GM18858 (cell line): ENCODE measurements around the gene EPOP.
A peak's percentile ranks its signal among the peaks of the same experiment; 100 is the strongest.

Experiments used
- ATAC-seq: cut with Tn5 transposase; IDR thresholded peaks from one replicate; pipeline ENCODE4 v1.9.1; 2021; ENCODE audit not compliant: unreplicated experiment

The EPOP gene

DNA sequence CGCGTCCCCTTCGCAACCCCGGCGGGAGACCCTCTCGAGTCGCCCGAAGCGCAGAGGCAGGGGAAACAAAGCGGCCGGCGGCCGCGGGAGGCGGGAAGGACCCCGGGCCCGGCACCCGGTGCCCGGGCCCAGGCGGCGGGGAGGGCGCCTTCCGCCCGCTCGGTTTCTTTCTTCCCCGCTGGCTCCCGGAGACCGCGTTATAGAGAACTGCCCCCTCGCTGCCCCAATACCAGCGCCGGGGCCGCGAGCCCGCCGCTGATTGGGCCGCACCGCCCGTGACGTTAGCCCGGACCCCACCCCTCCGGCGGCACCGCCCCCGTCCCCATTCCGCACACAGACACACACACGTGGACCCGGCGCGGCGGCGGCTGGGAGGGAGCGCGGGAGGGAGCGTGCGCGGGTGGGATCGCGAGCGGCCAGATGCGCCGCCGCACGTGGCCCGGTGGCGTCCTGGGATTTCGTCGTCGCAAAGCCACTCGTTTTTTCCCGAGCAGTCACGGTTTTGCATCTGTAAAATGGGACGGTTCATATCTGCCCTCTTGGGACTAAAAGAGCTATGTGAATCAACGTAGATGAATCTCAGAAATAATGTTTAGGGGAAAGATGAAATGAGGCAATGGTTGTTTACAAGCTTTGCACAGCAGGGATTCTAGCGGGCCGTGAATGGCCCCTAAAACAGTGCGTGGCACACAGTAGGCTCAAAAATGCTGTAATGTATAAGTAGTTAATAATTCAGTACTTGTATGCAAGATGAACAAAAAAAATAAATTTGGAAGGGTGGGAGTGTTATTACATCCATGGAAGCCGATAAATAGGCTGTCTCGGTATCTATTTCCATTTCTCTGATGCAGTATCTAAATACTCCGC, at the start of gene EPOP:
TSS of gene EPOP (minus strand) at position 209 of the 867 bp plus-strand sequence. CDS start 462 bp downstream, outside the sequence.
- peak; percentile 36 for ATAC-seq

DNA sequence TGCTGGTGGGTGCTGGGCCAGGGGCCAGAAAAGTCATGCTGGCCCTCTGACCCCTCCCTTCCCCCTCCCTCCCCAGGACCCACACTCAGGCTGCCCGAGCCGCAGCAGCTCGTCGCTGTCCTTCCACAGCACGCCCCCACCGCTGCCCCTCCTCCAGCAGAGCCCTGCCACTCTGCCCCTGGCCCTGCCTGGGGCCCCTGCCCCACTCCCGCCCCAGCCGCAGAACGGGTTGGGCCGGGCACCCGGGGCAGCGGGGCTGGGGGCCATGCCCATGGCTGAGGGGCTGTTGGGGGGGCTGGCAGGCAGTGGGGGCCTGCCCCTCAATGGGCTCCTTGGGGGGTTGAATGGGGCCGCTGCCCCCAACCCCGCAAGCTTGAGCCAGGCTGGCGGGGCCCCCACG, 47.0 kb upstream of the EPOP start:
- no peak for ATAC-seq

DNA sequence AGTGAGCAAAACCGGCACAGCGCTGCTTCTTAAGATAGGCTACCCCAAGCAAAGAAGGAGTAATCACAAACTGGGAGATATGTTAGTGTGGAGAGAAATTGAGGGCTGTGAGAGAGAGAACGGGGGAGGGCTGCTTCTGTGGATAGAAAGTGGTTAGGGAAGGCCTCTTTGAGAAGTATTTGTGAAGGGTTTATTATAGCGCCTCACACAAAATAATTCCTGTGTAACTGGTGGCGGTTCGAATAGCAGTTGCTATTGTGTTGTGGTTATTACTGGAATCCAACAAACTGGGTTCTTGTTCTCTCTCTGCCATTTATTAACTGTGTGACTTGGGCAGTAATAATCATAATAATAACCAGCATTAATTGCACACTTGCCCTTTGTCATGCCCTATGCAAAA, 46.2 kb upstream of the EPOP start:
- ATAC-seq, result no peak

DNA sequence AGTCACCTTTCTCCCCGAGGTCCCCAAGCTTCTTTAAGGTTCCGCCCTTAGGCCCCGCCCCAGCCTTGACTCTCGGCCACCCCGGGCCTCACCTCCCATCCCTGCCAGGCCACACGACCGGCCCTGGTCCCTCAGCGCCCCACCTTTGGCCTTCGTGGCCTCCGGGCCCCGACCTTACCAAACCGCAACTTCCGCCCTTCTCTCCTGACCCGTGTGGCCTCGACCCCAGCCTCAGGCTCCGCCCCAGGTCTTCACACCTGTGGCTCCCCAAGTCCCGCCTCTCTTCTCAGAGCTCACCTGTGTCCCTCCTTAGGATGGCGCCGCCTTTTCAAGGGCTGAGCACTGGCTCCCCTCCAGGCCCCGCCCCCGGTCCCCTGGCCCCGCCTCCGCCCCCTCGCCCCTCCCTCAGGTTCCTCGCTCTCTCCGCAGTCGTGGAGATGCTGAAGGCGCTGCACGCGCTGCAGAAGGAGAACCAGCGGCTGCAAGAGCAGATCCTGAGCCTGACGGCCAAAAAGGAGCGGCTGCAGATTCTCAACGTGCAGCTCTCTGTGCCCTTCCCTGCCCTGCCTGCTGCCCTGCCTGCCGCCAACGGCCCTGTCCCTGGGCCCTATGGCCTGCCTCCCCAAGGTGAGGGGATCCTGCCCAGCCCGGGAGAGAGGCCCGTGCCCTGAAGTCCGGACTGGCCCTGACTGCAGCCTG, 45.3 kb upstream of the EPOP start:
- no peak for ATAC-seq

DNA sequence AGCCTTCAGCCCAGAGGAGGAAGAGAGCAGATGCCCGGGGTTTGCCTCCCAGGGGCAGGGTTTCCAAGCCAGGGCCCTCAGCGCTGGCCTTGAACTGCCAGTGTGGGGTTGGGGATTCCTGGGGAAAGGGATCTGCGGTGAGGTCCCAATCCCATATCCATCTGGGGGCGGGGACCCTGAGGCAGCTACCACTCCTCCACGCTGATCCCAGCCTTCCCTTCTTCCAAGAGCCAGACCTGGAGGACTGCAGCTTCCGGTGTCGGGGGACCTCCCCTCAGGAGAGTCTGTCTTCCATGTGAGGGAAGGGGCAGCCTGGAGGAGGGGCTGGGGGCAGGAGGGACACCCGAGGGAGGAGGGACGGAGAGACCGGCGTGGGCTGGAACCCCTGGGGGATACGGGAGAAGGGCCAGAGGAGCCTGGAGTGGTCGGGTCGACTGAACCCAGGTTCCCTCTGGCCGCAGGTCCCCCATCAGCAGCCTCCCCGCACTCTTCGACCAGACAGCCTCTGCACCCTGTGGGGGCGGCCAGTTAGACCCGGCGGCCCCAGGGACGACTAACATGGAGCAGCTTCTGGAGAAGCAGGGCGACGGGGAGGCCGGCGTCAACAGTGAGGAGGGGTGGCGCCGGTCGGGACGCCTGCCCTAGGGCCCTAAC, 44.7 kb upstream of the EPOP start:
- ATAC-seq, result no peak

DNA sequence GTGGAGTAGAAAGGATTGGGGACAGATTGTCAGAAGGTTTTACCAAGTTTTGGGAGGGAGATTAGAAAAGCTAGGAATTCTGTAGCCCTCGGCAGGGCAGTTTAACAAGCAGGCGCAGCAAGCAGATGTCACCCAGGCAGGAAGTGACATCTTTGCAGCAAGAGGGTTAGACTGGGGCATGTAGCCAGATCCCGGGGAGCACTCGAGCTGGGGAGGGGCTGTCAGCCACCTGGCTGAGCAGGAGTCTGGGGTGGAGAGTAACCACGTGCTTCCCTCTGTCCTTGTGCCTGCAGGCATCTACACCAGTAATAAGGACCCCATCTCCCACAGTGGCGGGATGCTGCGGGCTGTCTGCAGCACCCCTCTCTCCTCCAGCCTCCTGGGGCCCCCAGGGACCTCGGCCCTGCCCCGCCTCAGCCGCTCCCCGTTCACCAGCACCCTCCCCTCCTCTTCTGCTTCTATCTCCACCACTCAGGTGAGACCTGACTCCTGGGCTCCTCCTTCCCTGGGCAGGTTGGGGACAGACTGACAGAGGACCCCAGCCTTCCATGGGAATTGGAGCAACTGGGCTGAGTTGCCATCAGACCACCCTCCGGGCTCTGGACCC, 42.5 kb upstream of the EPOP start:
- ATAC-seq, result no peak

DNA sequence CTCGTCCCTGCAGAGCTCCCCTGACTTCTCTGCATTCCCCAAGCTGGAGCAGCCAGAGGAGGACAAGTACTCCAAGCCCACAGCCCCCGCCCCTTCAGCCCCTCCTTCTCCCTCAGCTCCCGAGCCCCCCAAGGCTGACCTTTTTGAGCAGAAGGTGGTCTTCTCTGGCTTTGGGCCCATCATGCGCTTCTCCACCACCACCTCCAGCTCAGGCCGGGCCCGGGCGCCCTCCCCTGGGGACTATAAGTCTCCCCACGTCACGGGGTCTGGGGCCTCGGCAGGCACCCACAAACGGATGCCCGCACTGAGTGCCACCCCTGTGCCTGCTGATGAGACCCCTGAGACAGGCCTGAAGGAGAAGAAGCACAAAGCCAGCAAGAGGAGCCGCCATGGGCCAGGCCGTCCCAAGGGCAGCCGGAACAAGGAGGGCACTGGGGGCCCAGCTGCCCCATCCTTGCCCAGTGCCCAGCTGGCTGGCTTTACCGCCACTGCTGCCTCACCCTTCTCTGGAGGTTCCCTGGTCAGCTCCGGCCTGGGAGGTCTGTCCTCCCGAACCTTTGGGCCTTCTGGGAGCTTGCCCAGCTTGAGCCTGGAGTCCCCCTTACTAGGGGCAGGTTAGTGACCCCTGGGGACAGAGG, 41.7 kb upstream of the EPOP start:
- no peak for ATAC-seq

DNA sequence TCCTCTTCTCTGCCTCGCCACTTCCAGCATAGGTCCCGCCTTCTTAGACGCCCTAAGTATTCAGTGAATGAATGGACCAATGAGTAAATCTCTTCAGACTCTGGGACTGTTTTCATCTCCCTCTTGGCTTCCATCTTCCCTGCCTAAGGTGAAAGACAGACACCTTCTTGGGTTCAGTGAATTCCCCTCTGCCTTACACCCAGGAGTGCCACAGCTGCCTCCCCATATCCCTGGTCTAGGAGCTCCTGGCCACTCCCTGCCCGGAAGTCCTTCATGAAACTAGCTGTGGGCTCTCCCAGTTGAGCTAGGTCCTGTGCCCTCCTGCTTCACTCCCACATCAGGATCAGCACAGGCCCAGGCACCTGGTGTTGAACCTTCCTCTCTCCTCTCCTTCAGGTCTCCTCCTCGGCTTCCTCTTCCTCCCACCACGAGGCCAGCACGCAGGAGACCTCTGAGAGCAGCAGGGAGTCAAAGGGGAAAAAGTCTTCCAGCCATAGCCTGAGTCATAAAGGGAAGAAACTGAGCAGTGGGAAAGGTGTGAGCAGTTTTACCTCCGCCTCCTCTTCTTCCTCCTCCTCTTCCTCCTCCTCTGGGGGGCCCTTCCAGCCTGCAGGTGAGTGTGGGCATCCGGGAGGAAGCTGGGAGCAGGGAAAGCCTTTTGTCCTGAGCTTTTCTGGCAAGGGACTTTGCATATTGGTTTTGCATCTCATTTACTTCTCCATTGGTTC, 40.6 kb upstream of the EPOP start:
- no peak for ATAC-seq

DNA sequence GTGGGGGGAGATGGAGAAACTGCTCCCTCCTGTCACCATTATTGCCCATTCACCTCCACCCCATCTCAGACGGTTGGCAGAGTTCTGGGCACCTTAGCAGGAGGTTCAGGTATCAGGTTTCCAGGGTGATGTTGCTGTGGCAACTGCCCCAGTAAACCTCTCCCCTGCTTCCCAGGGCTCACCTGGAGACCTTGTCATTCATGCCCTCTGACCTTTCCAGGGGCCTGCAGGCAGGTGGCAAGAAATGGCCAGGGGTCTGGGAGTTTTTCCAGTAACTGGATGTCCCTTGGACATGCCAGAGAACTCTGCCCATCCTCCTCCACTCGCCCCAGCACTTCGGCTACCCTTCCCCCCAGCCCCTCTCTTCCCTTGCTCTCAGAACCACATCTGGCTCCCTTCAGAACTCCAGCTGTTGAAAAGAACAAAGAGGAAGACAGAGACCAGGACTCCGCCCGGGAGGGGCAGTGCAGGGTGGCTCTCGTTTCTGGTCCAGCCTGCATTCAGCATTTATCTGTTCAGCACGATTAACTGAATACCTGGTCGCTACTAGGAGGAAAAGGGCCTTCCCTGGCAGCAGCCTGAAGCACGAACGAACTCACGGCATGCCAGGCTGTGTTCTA, 38.8 kb upstream of the EPOP start:
- no peak for ATAC-seq

DNA sequence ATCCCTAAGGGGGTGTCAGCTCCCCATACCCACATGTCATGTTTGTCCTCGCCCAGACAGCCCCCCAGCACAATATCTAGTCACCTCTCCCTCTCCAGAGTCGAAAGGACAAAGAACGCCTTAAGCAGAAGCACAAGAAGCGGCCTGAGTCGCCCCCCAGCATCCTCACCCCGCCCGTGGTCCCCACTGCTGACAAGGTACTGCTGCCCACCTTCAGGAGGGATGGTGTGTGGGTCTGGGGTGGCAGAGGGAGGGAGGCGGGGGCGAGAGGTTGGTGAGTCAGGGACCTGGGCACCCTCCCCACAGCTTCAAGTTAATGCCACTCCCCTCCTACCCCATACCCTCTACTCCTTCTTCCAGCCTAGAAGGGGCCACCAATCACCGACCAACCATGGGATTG, 37.8 kb upstream of the EPOP start:
- ATAC-seq, result no peak

DNA sequence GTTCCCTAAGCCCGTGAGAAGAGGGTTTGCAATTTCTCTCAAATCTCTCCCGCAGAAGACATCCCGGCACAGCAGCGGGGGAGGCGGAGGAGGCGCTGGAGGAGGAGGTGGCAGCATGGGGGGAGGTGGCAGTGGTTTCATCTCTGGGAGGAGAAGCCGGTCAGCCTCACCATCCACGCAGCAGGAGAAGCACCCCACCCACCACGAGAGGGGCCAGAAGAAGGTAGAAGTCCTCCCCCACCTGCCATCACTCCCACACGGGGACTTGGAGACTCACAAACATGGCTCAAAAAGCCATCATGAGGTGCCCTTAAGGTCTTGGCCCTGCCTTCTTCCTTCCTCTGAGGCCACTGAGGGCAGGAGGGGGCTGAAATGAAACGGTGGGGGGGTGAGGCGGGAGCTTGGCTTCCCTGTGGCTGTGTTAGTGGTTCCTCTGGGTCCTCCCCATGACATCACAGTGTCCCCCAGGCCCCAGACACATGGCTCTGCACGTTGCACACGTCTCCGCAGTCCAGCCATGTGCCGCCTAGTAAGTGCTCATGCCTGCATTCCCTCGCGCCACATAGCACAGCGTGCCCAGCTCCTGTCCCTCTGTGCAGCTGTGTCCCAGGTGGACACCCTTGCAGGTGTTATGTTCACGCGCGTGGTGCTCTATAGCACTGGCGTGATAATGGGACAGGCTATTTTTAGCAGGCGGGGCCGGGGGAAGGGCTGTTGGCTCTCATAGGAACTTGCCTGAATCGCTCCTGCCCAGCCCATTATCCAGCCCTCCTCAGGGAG, 37.2 kb upstream of the EPOP start:
- ATAC-seq, result no peak

DNA sequence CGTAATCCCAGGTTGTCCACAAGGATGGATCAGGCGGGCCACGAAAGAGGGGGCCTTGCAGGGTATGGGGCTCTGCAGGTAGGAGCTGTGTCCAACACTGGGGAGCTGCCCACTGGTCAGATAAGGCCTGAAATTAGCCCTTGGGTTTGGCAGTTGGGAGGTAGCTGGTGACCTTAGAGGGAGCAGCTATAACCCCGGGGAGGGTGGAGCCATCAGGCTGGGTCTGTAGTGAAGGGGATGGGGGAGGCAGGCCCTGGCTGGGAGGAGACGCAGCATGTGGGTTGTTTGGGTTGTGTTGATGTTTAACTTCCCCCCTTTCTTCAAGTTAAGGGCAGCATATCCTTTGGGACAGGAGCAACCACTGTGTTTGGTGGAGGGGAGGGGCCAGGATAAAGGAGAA, 36.2 kb upstream of the EPOP start:
- no peak for ATAC-seq

DNA sequence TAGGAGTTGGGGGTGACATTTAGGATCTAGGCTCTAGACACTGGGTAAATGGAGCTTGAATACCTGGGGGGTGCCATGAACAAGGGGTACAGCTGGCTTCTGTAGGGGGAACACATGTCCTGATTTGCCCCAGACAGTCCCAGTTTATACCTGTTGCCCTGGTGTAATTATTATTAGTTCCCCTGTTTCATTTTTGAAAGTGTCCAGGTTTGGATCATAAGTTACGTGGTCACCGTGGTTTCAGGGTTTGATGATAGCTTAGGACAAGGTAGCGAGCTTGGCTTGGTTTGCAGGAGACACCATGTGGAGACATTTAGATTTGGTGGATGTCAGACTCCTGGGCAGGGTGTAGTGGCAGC, 35.8 kb upstream of the EPOP start:
- no peak for ATAC-seq

DNA sequence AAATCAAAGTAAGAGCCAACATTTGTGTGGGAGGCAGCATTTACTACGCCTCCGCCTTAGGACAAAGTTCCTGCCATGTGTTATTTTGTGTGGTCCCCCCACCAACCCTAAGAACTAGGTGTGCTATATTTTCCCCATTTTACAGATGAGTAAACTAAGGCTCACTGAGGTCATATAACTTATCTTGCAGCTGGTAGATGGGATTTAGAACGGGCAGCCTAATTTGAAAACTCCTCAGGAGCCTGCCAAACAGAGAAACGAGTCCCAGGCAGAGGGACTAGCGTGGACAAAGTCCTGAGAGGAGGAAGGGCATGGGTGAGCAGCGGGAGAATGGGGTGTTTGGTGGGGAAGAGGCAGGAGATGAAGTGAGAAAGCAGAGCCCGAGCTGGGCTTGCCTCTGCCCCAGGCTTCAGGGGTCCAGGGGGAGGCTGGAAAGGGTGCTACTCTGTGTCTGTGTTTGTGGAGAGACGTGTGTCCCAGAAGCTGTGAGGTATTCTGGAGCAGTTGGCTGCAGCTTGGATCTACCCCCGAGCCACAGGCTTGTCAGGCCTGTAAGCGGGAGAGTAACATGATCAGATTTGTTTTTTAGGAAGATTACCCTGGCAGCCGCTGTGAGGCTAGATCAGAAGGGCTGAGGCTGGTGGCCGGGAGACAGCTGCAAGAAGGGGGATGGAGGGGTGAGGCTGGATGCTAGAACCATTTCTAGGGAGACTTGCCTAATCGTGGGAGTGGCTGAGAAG, 35.3 kb upstream of the EPOP start:
- ATAC-seq, result no peak

DNA sequence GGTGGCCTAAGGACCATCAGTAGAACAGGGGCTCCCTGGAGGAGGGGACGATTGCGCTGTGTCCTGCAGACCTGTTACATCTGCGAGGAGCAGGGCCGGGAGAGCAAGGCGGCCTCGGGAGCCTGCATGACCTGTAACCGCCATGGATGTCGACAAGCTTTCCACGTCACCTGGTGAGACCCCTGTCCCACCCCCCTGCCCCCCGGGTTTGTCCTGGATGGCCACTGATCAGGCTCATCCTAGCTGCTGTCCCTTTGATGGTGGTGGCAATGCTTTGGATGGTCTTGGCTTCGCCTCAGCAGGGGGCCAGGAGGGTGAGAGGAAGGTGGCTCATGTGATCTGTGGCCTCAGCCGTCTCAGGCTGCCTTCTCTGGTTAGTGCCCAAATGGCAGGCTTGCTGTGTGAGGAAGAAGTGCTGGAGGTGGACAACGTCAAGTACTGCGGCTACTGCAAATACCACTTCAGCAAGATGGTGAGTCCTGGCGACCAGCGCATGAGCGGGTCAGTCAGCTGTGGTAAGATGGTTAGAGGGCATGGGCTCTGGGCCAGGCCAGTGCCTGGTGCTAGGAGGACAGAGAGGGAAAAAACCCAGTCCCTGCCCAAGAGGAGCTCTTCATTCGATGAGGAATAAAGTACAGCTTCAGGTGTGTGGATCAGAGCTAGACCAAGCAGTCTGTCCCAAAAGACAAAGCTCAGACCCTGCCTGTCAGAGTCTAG, 34.5 kb upstream of the EPOP start:
- no peak for ATAC-seq

DNA sequence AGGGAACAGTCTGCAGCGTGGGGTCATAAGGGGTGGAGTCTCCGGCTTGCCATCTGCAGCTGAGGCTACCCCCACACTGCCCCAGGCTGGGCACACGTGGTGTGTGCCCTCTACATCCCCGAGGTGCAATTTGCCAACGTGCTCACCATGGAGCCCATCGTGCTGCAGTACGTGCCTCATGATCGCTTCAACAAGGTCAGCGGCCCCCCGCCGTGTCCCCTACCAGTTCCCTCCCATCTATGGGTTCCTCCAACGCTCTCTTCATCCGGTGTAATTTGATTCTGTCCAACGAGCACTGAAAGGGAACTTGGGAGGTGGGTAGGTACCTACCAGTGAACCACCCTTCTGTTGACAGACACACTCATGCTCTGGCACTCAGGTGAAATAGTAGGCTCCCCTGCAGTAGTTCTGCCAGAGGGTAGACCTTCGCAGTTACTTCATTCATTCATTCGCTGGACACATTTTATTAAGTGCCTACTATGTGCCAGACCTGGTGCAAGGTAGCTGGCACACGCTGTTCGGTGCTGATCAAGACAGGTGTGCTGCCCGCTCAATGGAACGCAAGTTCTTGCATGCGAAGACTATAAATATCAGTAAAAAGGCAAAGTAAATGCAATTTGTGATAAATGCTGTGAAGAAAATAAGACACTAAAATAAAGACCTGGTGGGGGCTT, 33.1 kb upstream of the EPOP start:
- no peak for ATAC-seq

DNA sequence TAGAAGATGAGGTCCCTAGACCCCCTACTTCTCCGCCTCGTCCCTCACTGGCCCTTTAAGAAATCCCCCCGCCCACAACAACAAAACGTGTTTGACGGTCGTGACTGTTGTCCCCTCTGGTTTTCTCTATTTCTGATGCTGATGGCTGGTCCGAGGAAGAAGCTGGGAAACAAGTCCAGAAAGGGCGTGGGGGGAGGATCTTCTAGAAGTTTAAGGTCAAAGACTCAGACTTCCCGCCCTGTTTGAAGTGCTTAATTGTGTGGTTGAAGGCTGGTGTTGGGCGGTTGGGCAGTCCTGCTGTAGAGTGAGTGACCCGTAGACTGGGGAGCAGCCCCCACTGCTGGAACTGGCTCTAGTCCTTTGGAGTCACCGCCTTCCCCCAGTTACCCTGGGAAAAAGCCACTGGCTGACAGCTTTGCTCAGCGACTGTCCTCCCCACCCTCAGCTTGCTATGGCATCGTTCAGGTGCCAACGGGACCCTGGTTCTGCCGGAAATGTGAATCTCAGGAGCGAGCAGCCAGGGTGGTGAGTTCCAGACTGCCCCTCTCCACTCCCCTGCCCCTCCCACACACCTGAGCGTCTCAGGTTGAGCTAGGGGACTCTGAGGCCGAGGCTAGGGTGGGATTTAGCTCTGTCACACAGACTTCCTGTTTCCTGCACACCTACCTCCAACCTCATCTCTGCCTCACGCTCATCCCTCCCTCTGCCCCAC, 31.9 kb upstream of the EPOP start:
- no peak for ATAC-seq
